Esophagus squamous epithelium (tissue), 4 donors: Measurements from ENCODE around the gene BRAF.

Source experiments
- POLR2A ChIP-seq, 4 donors: fragments of 450-650 bp; IDR thresholded peaks; one replicate each; pipeline ENCODE4 v1.6.1; 2017; ENCODE audit warnings: antibody characterized with exemption in 4 of 4, mild to moderate bottlenecking in 4 of 4, moderate library complexity in 3 of 4
- TF ChIP-seq, protein P1 (sequence below), 6 experiments: fragments of 450-650 bp in 4 of 6; fragments of 200-600 bp in 2 of 6; sonication (generic) in 2 of 6; IDR thresholded peaks; one replicate each; pipeline ENCODE4 v1.5.1; 2016 to 2019; ENCODE audit warnings: antibody characterized with exemption in 6 of 6, mild to moderate bottlenecking in 4 of 6, moderate library complexity in 4 of 6

DNA sequence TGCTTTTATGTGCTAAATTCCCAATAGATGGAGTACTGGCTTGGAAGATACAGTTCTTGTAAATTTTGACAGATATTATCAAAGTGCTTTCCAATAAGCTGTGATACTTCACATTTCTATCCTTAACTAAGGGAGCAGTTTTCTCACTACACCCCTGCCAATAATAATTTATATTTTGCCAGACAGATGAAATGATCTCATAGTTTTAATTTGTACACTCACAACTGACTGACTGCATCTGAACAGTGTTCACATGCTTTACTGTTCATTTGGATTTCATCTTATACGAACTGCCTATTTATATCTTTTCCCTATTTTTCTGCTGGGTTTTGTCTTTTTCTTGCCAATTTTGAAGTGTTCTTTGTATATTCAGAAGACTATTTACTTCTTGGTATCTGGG, 96.0 kb downstream of the BRAF start:
- TF ChIP-seq, protein P1, sequence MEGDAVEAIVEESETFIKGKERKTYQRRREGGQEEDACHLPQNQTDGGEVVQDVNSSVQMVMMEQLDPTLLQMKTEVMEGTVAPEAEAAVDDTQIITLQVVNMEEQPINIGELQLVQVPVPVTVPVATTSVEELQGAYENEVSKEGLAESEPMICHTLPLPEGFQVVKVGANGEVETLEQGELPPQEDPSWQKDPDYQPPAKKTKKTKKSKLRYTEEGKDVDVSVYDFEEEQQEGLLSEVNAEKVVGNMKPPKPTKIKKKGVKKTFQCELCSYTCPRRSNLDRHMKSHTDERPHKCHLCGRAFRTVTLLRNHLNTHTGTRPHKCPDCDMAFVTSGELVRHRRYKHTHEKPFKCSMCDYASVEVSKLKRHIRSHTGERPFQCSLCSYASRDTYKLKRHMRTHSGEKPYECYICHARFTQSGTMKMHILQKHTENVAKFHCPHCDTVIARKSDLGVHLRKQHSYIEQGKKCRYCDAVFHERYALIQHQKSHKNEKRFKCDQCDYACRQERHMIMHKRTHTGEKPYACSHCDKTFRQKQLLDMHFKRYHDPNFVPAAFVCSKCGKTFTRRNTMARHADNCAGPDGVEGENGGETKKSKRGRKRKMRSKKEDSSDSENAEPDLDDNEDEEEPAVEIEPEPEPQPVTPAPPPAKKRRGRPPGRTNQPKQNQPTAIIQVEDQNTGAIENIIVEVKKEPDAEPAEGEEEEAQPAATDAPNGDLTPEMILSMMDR (IDR thresholded peaks at IDR 0.05): no peak
- TF ChIP-seq POLR2A (IDR thresholded peaks at IDR 0.05): no peak
